GM23338 (cell line): Measurements from ENCODE around the gene CNTNAP2. TPM values are rescaled to one million over a fixed set of nuclear protein-coding genes. Genes with fewer than 3 reads are reported as not detected.

Experiments used
- ATAC-seq: fragments of 200-7000 bp; cut with Tn5 transposase; 3 replicates; pipeline ENCODE4 v1.9.1; 2020
- DNase-seq: peaks from one replicate; pipeline ENCODE4 v3.0.0-alpha.2; 2015; ENCODE audit warnings: low spot score
- H2AFZ ChIP-seq: fragments of 200-600 bp; sonication (generic); 2 replicates; pipeline ENCODE4 v1.8.0; 2016; ENCODE audit warnings: antibody characterized with exemption, mild to moderate bottlenecking, moderate library complexity
- H3F3A ChIP-seq: fragments of 200-600 bp; sonication (generic); replicated peaks from 2 replicates; pipeline ENCODE4 v1.8.0; 2017; ENCODE audit warnings: antibody characterized with exemption, mixed run types, low read depth
- H3K27ac ChIP-seq: fragments of 200-600 bp; sonication (generic); 2 replicates; pipeline ENCODE4 v1.6.1; 2016; ENCODE audit warnings: low read depth
- H3K27me3 ChIP-seq: fragments of 200-600 bp; sonication (generic); 2 replicates; pipeline ENCODE4 v1.8.0; 2016; ENCODE audit warnings: mild to moderate bottlenecking, mixed run types, moderate library complexity; ENCODE audit not compliant: insufficient read depth
- H3K36me3 ChIP-seq: fragments of 200-600 bp; sonication (generic); 2 replicates; pipeline ENCODE4 v1.8.0; 2016; ENCODE audit warnings: mild to moderate bottlenecking; ENCODE audit not compliant: insufficient read depth
- H3K4me1 ChIP-seq: fragments of 200-600 bp; sonication (generic); 2 replicates; pipeline ENCODE4 v1.8.0; 2016; ENCODE audit warnings: mild to moderate bottlenecking, moderate library complexity; ENCODE audit not compliant: insufficient read depth
- H3K4me2 ChIP-seq: fragments of 200-600 bp; sonication (generic); 2 replicates; pipeline ENCODE4 v1.7.1; 2017; ENCODE audit warnings: mixed run types
- H3K4me3 ChIP-seq: fragments of 200-600 bp; sonication (generic); 2 replicates; pipeline ENCODE4 v1.6.1; 2016; ENCODE audit warnings: mixed run types
- H3K79me2 ChIP-seq: fragments of 200-600 bp; sonication (generic); replicated peaks from 2 replicates; pipeline ENCODE4 v1.8.0; 2017; ENCODE audit warnings: mild to moderate bottlenecking; ENCODE audit not compliant: insufficient read depth
- H3K9me2 ChIP-seq: fragments of 200-600 bp; sonication (generic); 2 replicates; pipeline ENCODE4 v1.8.0; 2017; ENCODE audit not compliant: insufficient read depth
- H4K20me1 ChIP-seq: fragments of 200-600 bp; sonication (generic); replicated peaks from 2 replicates; pipeline ENCODE4 v1.8.0; 2017; ENCODE audit warnings: mild to moderate bottlenecking; ENCODE audit not compliant: insufficient read depth
- H3K27ac Mint-ChIP-seq: 2 replicates; pipeline ENCODE4 v1.8.0; 2020; ENCODE audit warnings: inconsistent platforms, mild to moderate bottlenecking, moderate library complexity, mixed read lengths
- H3K27me3 Mint-ChIP-seq: 3 replicates; pipeline ENCODE4 v1.8.0; 2022; ENCODE audit warnings: low read depth, mild to moderate bottlenecking, moderate library complexity, mixed read lengths, inconsistent platforms; ENCODE audit not compliant: insufficient read depth, poor library complexity
- H3K36me3 Mint-ChIP-seq: 3 replicates; pipeline ENCODE4 v1.8.0; 2021; ENCODE audit warnings: low read depth, mild to moderate bottlenecking, inconsistent platforms, moderate library complexity, mixed read lengths
- H3K4me1 Mint-ChIP-seq: 3 replicates; pipeline ENCODE4 v1.8.0; 2020; ENCODE audit warnings: mild to moderate bottlenecking, inconsistent platforms, mixed read lengths
- H3K4me3 Mint-ChIP-seq: 3 replicates; pipeline ENCODE4 v1.8.0; 2021; ENCODE audit warnings: moderate library complexity, mild to moderate bottlenecking, inconsistent platforms, mixed read lengths
- H3K9me3 Mint-ChIP-seq: 3 replicates; pipeline ENCODE4 v1.8.0; 2020; ENCODE audit warnings: moderate library complexity, mild to moderate bottlenecking, inconsistent platforms, mixed read lengths
- CREB1 ChIP-seq: fragments of 250-450 bp; sonication (Bioruptor Pico); IDR thresholded peaks from 2 replicates; pipeline ENCODE4 v1.5.0; 2020; ENCODE audit warnings: low read depth, mild to moderate bottlenecking, moderate library complexity
- EZH2 ChIP-seq: fragments of 200-600 bp; sonication (generic); IDR thresholded peaks from one replicate; pipeline ENCODE4 v1.8.0; 2017; ENCODE audit warnings: antibody characterized with exemption, mild to moderate bottlenecking, low read depth; ENCODE audit not compliant: unreplicated experiment
- EZH2phosphoT487 ChIP-seq: fragments of 200-600 bp; sonication (generic); IDR thresholded peaks from one replicate; pipeline ENCODE4 v1.8.1; 2018; ENCODE audit warnings: antibody characterized with exemption; ENCODE audit not compliant: unreplicated experiment
- JUNB ChIP-seq: IDR thresholded peaks from one replicate; pipeline ENCODE4 v1.6.1; 2016; ENCODE audit warnings: antibody characterized with exemption; ENCODE audit not compliant: unreplicated experiment
- POLR2AphosphoS5 ChIP-seq: IDR thresholded peaks from 2 replicates; pipeline ENCODE4 v1.6.1; 2016; ENCODE audit warnings: antibody characterized with exemption, low read depth
- STAT1 ChIP-seq: IDR thresholded peaks from one replicate; pipeline ENCODE4 v1.6.1; 2016; ENCODE audit warnings: antibody characterized with exemption; ENCODE audit not compliant: unreplicated experiment
- ZNF114 ChIP-seq: fragments of 250-450 bp; sonication (Bioruptor Pico); IDR thresholded peaks from 2 replicates; pipeline ENCODE4 v1.5.0; 2020; ENCODE audit warnings: mild to moderate bottlenecking, moderate library complexity
- polyA plus RNA-seq: library from polyadenylated mRNA; unstranded; fragments of >200 nt; fragmentation: Nextera tagmentation; extraction: Ambion mirVana; gene quantifications from 2 replicates; pipeline ENCODE4 v1.2.1, GENCODE V29; 2016
- total RNA-seq: library from RNA; depleted of rRNA; stranded (reverse); fragments of >200 nt; shearing (Covaris generic); gene quantifications from 2 replicates; pipeline ENCODE4 v1.2.3, GENCODE V29; 2014
- TF ChIP-seq, protein P1 (sequence below): IDR thresholded peaks from one replicate; pipeline ENCODE4 v1.6.1; 2018; ENCODE audit warnings: antibody characterized with exemption; ENCODE audit not compliant: unreplicated experiment
- TF ChIP-seq, protein P2 (sequence below), 2 experiments: fragments of 200-600 bp in 1 of 2; sonication (generic) in 1 of 2; conservative IDR thresholded peaks; 2 replicates each; pipeline versions ENCODE4 v1.5.1 to v1.6.1; 2016 to 2017; ENCODE audit warnings: antibody characterized with exemption in 2 of 2, low read depth in 2 of 2, mild to moderate bottlenecking in 2 of 2, moderate library complexity in 1 of 2
- TF ChIP-seq, protein P3 (sequence below): IDR thresholded peaks from 2 replicates; pipeline ENCODE4 v1.6.1; 2016; ENCODE audit warnings: antibody characterized with exemption

The CNTNAP2 gene
- total and polyA plus RNA-seq, 2 experiments from 2014 or later: 38.2 to 61.3 TPM

DNA sequence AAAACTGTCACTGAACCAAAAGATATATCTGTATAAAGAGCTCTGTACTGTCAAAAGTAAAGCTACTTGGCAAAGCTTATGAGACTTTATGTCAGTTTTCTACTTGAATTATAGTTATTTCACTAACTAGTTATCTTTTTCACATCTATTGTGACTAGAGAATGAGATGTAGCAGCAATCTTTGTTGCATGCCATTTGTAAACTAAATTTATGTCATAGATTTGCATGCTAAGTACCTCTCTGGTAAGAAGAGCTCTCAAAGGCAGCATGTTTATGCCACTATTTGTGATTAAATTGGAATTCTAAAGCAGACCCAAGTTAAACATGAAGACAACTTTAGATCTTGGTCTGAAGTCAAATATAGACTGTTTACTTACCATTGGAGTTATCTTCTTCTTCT is 300.6 kb downstream of the CNTNAP2 start:
- H3K27me3 Mint-ChIP-seq: no peaks in the 10 kb centered on the region
- Histone ChIP-seq H3K9me2 (no peaks in the 10 kb centered on the region), H3K36me3 (no peaks in the 10 kb centered on the region; the same call in 1 of the 2 replicates), H4K20me1 (no peaks in the 10 kb centered on the region), H3F3A (no peaks in the 10 kb centered on the region), H3K4me3 (no peak overlapping the region), H3K27me3 (no peaks in the 10 kb centered on the region), H3K4me2 (no peak overlapping the region), H3K79me2 (no peaks in the 10 kb centered on the region), H2AFZ (no peak overlapping the region), H3K27ac (no peak overlapping the region), H3K4me1 (0 out of 2 replicates have a peak, but pooled peaks cover 7% of the 10 kb centered on the region)
- no peak for TF ChIP-seq JUNB
- no peak for TF ChIP-seq ZNF114 (CRISPR knock-in tag)
- no peak for TF ChIP-seq EZH2phosphoT487
- TF ChIP-seq, protein P1, sequence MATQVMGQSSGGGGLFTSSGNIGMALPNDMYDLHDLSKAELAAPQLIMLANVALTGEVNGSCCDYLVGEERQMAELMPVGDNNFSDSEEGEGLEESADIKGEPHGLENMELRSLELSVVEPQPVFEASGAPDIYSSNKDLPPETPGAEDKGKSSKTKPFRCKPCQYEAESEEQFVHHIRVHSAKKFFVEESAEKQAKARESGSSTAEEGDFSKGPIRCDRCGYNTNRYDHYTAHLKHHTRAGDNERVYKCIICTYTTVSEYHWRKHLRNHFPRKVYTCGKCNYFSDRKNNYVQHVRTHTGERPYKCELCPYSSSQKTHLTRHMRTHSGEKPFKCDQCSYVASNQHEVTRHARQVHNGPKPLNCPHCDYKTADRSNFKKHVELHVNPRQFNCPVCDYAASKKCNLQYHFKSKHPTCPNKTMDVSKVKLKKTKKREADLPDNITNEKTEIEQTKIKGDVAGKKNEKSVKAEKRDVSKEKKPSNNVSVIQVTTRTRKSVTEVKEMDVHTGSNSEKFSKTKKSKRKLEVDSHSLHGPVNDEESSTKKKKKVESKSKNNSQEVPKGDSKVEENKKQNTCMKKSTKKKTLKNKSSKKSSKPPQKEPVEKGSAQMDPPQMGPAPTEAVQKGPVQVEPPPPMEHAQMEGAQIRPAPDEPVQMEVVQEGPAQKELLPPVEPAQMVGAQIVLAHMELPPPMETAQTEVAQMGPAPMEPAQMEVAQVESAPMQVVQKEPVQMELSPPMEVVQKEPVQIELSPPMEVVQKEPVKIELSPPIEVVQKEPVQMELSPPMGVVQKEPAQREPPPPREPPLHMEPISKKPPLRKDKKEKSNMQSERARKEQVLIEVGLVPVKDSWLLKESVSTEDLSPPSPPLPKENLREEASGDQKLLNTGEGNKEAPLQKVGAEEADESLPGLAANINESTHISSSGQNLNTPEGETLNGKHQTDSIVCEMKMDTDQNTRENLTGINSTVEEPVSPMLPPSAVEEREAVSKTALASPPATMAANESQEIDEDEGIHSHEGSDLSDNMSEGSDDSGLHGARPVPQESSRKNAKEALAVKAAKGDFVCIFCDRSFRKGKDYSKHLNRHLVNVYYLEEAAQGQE: no peak
- DNase-seq (no peak), ATAC-seq (no peak)
- no peaks in the 10 kb centered on the region; the same call in 2 of the 3 replicates for H3K9me3 Mint-ChIP-seq
- H3K4me3 Mint-ChIP-seq: no peak overlapping the region
- H3K27ac Mint-ChIP-seq: no peak overlapping the region
- no peaks in the 10 kb centered on the region for H3K36me3 Mint-ChIP-seq
- H3K4me1 Mint-ChIP-seq: peaks cover 27% of the 10 kb centered on the region

DNA sequence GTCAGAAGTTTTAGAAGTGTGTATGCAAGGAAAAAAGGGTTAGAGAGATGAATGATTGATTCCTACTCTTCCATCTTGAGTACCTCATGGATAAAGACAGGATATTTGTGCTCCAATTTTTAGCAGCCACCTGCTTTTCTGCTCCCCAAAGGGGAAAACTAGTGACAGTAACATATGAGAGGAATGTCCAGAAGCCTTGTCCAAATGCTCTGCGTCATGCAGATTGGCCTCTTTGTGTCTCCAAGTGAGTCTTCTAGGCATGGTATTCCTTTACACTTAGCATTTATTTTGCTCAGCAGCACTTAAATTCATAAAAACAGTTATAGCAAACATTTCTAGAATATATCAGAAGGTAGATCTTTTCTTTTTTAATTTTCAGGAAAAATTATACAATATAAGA is 306.8 kb downstream of the CNTNAP2 start:
- ATAC-seq: no peak
- no peak for DNase-seq
- Mint-ChIP-seq H3K9me3 (no peaks in the 10 kb centered on the region; the same call in 2 of the 3 replicates), H3K36me3 (no peaks in the 10 kb centered on the region), H3K4me1 (no peaks in the 10 kb centered on the region), H3K27me3 (no peaks in the 10 kb centered on the region), H3K27ac (no peak overlapping the region), H3K4me3 (no peak overlapping the region)
- Histone ChIP-seq H3K4me3 (no peak overlapping the region), H3K79me2 (no peaks in the 10 kb centered on the region), H3K27me3 (no peaks in the 10 kb centered on the region), H3K4me1 (no peaks in the 10 kb centered on the region), H4K20me1 (no peaks in the 10 kb centered on the region), H3F3A (no peaks in the 10 kb centered on the region), H2AFZ (no peak overlapping the region), H3K9me2 (no peaks in the 10 kb centered on the region), H3K27ac (no peak overlapping the region), H3K36me3 (no peaks in the 10 kb centered on the region; the same call in 1 of the 2 replicates), H3K4me2 (no peak overlapping the region)
- no peak for TF ChIP-seq JUNB
- TF ChIP-seq STAT1: no peak
- no peak for TF ChIP-seq POLR2AphosphoS5
- TF ChIP-seq EZH2: no peak
- no peak for TF ChIP-seq CREB1 (CRISPR knock-in tag)
- TF ChIP-seq, protein P2, sequence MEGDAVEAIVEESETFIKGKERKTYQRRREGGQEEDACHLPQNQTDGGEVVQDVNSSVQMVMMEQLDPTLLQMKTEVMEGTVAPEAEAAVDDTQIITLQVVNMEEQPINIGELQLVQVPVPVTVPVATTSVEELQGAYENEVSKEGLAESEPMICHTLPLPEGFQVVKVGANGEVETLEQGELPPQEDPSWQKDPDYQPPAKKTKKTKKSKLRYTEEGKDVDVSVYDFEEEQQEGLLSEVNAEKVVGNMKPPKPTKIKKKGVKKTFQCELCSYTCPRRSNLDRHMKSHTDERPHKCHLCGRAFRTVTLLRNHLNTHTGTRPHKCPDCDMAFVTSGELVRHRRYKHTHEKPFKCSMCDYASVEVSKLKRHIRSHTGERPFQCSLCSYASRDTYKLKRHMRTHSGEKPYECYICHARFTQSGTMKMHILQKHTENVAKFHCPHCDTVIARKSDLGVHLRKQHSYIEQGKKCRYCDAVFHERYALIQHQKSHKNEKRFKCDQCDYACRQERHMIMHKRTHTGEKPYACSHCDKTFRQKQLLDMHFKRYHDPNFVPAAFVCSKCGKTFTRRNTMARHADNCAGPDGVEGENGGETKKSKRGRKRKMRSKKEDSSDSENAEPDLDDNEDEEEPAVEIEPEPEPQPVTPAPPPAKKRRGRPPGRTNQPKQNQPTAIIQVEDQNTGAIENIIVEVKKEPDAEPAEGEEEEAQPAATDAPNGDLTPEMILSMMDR (conservative IDR thresholded peaks at IDR 0.05; ENCODE audit: low read depth in 2 of 2): no peak
- TF ChIP-seq ZNF114 (CRISPR knock-in tag): no peak
- TF ChIP-seq EZH2phosphoT487: no peak
- TF ChIP-seq, protein P3, sequence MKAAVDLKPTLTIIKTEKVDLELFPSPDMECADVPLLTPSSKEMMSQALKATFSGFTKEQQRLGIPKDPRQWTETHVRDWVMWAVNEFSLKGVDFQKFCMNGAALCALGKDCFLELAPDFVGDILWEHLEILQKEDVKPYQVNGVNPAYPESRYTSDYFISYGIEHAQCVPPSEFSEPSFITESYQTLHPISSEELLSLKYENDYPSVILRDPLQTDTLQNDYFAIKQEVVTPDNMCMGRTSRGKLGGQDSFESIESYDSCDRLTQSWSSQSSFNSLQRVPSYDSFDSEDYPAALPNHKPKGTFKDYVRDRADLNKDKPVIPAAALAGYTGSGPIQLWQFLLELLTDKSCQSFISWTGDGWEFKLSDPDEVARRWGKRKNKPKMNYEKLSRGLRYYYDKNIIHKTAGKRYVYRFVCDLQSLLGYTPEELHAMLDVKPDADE: no peak
- TF ChIP-seq, protein P1: no peak
